GM18505 (cell line): ENCODE data around the gene MGMT.

Experiments
- ATAC-seq: cut with Tn5 transposase; IDR thresholded peaks from one replicate; pipeline ENCODE4 v1.9.1; 2021; ENCODE audit not compliant: unreplicated experiment
- POLR2A ChIP-seq: IDR thresholded peaks from 4 replicates; pipeline ENCODE4 v1.6.1; 2011; ENCODE audit warnings: borderline replicate concordance; ENCODE audit not compliant: insufficient read depth, insufficient read length; ENCODE audit errors: extremely low read depth

Gene MGMT

GRCh38 chr10:129770286-129770685, 303.2 kb downstream of the MGMT start:
- TF ChIP-seq POLR2A = no peak
- no peak for ATAC-seq

- no peak for TF ChIP-seq POLR2A
- ATAC-seq = no peak
Observed at GRCh38 chr10:129771024-129771423, 304.0 kb downstream of the MGMT start.

GRCh38 chr10:129771576-129771975, 304.5 kb downstream of the MGMT start:
- no peak for TF ChIP-seq POLR2A
- no peak for ATAC-seq

- no peak for TF ChIP-seq POLR2A
- ATAC-seq = no peak
Observed at GRCh38 chr10:129771991-129772431, 305.0 kb downstream of the MGMT start.

- ATAC-seq = no peak
- no peak for TF ChIP-seq POLR2A
Observed at GRCh38 chr10:129772468-129773358, 305.7 kb downstream of the MGMT start.

GRCh38 chr10:129773359-129773990, 306.4 kb downstream of the MGMT start:
- no peak for ATAC-seq
- no peak for TF ChIP-seq POLR2A

GRCh38 chr10:129774082-129774735, 307.2 kb downstream of the MGMT start:
- no peak for ATAC-seq
- no peak for TF ChIP-seq POLR2A

GRCh38 chr10:129774736-129775401, 307.8 kb downstream of the MGMT start:
- no peak for ATAC-seq
- no peak for TF ChIP-seq POLR2A

GRCh38 chr10:129775681-129776080, 308.6 kb downstream of the MGMT start:
- ATAC-seq = no peak
- TF ChIP-seq POLR2A = no peak

- TF ChIP-seq POLR2A = no peak
- ATAC-seq = no peak
Observed at GRCh38 chr10:129777687-129778086, 310.6 kb downstream of the MGMT start.

- ATAC-seq = no peak
- TF ChIP-seq POLR2A = no peak
Observed at GRCh38 chr10:129778571-129778970, 311.5 kb downstream of the MGMT start.

GRCh38 chr10:129779126-129780111, 312.4 kb downstream of the MGMT start:
- no peak for ATAC-seq
- no peak for TF ChIP-seq POLR2A
